ENCODE data around the gene TEX13C. TPM values are rescaled to one million over a fixed set of nuclear protein-coding genes. Genes with fewer than 3 reads are reported as not detected.

Gene TEX13C
- total RNA-seq, 4 donors from 2014 or later: not detected

- H3K36me3 ChIP-seq: no peaks in the 10 kb centered on the region
- WGBS, 2 donors (ENCODE audit: low coverage in 1 of 2): 44 to 90% methylated on average over 1 of the region's 1 CpG
- H3K4me1 ChIP-seq: no peaks in the 10 kb centered on the region
- TF ChIP-seq CTCF (IDR thresholded peaks at IDR 0.05) (no peak), POLR2AphosphoS5 (IDR thresholded peaks at IDR 0.05) (no peak), EP300 (IDR thresholded peaks at IDR 0.05) (no peak)
- no peaks in the 10 kb centered on the region for H3K27me3 ChIP-seq
- H3K9me3 ChIP-seq: no peaks in the 10 kb centered on the region
- H3K4me3 ChIP-seq: no peak overlapping the region
- no peak for ATAC-seq
- no peak overlapping the region for H3K27ac ChIP-seq
Measured at GRCh38 chrX:125374169-125374568, 54.5 kb downstream of the TEX13C start.

All from gastroesophageal sphincter (tissue), 4 donors.